SIG-M5 treated with dmso at 0.1 percent for 504 hours (cell line): ENCODE results near the gene STXBP6.

ENCODE experiments used
- DNase-seq: peaks from one replicate; lab custom pipeline; 2025; ENCODE audit not compliant: unreplicated experiment; lab: John Stamatoyannopoulos, UW

Gene STXBP6

DNA sequence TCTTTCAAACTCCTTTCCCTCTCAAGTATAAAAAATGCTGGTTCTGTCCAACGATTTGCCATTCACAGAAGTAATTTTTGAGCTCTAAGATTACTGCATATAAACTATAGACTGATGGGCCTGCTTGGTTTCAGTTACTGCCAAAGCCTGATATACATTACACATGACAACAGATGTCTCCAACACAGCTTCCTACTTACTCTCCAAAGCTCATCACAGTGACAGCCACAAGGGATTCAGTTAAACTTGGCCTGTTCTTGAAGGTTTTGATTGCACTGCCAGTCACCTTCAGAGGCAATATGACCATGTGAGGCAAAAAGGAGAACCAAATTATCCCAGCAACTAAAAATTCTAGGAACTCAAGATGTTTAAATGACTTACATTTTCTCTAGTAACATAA is 30.1 kb downstream of the STXBP6 start:
- no peak for DNase-seq

DNA sequence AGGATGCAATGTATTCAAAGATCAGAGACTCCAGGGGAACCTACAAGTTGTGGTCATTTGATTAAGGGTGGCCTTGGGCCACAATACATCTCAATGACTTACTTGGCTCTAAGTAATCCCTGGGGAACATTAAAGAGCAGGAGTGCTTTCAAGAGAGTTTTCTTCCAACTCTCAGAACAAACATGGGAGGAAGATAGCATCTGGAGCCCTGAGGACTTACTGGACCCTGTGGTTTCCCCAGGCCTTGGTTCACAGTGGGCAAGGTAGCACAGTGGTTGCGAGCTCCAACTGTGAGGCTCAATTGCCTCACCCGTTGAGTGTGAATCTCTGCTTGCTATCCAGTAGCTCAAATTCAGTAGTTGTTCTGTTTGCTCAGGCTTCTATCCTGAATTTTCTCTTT is 32.4 kb downstream of the STXBP6 start:
- no peak for DNase-seq

DNA sequence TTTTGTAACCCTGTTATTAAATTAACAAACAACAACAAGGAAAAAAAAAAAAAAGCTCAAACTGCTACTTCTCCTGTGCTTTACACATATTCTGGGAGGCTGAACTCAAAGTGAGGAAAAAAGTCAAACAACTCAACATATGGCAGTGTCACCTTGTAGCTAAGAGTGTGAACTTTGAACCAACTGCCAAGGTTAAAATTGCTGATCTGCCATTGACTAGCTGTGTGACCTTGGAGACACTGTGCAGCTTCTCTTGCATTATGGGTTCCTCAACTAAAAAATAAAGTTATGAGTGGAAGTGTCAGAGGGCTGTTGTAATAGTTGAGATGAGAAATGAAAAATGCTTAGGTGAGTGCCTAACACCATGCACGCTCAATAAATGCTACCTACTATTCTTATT is 34.2 kb downstream of the STXBP6 start:
- no peak for DNase-seq

DNA sequence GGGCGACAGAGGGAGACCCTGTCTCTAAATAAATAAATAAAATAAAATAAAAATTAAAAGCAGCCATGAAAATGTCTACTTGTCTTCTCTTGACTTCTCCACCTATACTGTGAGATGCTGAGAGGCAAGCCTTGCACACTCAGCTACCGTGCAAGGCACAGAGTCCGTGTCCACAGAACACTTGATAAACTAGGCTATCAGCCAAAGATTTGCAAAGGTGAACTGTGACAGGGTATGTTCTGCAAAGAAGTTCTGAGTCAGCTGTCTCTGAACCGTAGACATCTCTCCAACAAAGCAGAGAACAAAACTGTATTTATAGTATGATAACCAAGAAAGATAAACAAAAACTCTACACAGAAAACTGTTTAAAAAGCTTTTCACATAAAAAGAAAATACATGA is 35.5 kb downstream of the STXBP6 start:
- no peak for DNase-seq

DNA sequence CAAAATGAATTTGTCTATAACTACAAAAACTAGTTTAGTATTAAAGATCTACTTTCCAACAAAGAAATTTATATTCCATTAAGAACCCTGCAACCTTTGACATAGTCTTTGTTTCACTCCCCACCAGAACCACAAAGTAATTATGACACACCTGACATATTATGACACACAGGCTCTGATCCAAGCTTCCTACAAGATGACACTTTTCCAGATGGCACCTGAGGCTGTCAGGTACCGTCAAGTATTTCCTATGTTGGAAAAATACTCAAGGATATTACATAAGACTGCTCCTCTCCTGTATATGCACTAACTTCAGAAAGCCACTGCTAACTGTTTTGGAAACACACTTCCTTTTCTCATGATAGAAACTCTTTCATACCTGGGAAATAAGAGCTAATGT is 38.9 kb downstream of the STXBP6 start:
- no peak for DNase-seq

DNA sequence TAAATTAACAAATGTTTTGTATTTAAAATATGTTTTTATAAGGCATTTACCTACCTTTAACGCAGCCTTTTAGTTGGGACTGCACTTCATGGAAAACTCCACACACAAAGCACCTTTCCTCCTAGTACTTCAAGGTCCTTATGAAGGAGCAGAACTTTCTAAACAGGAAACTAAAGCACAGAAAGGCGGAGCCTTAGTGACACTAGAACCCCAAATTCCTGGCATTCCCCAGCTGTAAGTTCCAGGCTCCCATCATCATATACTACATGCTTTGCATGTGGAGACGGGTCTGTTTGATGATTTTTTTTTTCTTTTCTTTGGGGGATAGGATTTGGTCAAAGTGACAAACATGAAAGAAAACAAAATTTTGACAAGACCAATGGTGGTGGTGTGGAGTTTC is 39.5 kb downstream of the STXBP6 start:
- DNase-seq: no peak

DNA sequence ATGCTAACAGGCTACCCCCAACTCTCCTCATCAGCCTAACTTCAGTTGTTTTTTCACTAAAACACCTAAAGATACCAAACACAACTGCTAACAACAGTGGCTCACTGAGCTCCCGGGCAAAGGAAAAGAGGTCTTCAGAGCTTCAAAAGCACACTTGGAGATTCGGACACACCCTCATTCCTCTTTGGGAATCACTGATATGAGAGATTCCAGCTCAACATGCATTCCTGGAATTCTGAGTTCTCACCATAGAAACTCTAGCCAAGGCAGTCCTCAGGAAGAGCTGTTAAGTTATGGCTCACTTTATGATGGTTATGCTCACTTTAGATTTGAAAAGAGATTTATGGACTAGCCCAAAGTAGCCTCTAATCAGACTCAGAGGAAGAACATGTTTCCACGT is 40.1 kb downstream of the STXBP6 start:
- DNase-seq: no peak

DNA sequence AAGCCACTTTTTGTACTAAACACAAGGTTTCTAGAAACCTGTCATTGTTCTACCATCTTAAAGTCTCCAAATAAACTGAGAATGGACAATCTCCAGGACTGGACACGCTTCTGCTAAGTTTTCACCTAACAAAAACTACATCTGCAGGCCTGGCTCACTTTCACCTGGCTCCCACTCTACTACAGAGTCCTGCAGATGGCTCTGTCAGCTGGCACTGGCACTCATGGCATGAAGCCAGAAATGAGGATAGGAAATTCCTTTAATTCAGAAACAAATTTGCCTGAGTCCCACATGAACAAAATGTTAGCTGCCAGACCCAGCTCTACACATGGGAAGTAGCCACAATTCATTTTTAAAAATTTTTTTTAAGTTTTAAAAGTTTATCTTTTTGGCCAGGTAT is 42.1 kb downstream of the STXBP6 start:
- no peak for DNase-seq

DNA sequence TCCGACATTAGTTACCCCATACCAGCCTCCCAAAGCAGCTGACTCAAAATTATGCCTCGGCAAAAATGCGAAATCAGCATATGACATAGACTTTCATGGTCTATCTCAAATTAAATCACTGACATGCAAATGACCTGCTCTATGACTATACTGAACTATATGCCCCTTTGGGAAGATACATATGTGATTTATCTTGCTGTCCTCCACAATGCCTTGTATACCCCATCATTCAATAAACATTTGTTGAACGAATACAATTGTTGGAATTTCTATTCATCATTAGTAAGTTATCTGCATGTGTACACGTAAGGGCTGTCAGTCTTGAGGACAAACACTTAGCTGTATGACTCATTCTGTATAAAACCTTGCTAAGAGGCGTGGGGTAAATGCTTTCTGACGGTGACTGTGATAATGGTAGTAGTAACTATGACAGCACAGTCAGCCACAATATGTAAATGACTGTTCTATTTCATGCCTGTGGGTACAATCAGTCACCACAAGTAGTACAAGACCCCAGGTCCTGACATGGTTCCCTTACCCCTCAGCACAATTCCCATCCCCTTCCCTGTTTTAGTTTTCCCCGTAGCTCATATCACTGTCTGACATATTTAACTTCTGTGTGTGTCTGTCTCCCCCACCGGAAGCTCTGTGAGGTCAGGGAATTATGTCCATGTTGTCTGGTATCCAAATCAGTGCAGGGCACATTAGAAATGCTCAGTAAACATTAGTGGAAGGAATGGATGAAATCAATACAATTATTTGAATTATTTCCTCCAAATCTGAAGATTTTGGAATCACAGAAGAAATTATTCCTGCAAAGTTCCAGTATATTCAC is 42.8 kb downstream of the STXBP6 start:
- peak; percentile 0 for DNase-seq

DNA sequence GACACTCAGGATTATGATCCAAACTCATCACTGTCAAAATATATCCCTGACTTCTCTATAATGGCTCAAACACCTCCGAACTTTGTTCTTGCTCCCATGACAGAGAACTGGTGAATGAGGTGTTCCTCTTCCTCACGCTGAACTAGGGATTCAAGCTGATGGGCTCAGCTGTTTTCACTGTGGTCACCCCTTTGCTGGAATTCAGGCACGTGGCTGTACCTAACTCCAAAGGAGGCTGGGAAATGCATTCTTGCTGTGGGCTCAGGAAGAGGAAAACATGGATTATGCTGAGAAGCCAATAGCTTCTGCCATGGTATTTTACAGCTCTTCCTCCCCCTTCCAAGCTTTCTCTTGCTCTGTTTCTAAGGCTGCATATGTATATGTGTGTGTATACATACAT is 43.9 kb downstream of the STXBP6 start:
- no peak for DNase-seq

DNA sequence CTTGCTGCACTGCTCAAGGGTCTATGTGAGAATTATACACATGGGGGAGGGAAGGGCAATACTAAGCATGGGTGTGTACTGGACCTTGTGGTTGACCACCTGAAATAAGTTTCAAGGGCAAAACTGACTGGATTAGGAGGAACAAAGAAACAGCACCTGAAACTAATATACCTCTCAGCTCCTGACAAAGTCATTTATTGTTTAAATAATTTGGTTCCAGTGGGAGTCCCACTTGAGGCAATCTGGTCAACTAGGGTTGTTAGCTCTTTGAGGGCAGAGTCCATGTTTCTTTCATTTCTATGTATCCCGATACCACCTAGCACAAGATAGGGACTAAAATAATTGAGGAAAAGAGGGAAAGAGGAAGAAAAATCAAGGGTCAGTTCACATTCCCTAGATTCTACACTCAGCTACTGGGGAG is 45.5 kb downstream of the STXBP6 start:
- no peak for DNase-seq

DNA sequence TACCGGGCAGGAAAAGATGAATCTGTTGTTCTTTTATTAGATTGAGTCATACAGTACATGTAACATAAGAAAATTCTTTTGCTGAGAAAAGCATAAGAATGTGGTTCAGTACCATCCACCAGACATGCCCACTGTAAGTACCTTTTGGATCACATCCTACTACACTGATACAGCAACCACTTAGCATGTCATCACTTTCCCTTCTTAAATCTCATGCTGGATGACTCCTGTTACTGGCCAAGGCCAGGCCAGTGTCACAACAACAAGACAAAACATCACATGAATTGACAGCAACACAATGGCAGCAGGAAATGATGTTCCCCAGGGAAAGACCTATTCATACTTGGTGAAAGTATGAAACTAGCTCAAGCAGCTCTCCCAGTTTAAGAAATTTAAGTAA is 46.4 kb downstream of the STXBP6 start:
- no peak for DNase-seq

DNA sequence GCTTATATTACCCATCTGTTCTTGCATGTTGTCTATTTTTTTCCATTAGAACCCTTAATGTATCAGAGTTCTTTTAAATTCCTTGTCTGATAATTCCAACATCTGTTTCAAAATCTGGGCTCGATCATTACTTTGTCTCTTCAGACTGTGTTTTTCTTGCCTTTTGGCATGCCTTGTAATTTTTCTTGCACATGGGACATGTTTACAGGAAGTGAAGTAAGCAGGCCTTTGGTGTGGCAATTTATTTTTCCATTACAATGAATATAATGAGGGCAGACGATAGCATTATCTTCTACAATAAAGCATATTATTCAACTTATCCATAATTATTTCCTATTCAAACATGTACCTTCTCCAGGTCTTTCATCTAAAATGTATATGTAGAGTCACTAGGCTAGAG is 48.3 kb downstream of the STXBP6 start:
- no peak for DNase-seq

DNA sequence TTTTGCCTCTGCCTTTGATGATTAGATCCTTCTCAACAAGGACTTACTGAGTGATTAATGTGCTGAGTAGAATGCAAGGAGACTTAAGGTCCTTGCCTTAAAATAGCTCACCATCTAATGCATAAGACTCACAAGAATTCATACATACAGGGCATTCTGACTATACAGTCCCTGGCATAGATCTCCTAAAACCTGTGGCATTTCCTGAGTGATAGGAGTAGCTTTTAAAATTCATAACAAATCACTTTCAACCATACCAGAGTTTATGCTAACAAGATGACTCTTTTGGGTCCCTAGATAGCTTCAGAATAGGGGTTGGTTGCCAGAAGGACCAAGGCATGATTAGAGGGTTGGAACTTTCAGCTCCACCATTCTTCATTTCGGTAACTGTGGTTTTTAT is 48.8 kb downstream of the STXBP6 start:
- no peak for DNase-seq

DNA sequence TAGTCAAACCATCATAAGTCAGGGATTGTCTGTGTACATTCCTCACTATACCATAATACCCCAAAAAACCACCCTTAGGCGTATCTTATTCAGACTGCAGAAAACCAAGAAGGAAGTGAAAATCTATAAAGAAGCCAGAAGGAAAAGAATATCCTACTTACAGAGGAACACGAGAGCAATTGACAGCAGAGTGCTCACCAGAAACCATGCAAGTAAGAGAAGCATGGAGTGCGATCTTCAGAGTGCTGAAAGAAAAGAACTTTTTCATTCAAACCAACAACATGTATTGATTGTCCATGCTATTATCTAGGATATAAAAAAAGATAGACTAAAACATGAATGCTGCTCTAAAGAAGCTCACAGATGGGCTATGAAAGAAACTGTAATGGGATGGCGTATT is 50.8 kb downstream of the STXBP6 start:
- no peak for DNase-seq

DNA sequence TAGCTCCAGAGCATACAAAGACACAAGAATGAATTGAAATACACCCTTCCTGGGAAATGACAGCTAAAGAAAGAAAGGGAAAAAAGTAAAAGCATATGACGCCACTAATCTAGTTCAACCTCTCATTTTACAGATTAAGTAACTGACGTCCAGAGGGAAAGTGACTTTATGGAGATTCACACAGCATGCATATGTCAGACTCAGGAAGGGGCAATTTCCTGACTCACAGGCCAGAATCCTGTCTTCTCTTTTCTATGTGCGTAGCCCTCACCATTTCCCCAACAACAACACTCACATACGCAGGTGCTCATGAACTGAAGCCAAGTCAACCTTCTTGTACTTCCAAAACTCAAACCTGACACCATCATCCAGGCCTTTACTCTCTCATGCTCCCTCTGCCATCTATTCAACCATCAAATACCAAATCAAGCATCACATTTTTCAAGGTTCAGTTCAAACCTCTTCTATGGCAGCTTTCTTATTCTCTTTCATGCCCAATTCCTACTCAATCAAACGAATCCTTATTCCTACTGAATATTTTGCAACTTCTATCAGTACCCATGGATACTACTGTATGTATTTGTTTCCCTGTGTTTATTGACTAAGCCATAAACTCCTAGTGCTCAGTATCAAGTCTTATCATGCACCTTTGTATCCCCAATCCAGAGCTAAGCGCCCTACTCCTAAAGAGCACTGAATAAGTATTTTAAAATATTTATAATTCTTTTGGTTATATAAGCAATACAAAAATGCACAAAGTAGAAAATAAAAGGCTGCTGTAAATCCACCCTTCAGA is 52.8 kb downstream of the STXBP6 start:
- no peak for DNase-seq

DNA sequence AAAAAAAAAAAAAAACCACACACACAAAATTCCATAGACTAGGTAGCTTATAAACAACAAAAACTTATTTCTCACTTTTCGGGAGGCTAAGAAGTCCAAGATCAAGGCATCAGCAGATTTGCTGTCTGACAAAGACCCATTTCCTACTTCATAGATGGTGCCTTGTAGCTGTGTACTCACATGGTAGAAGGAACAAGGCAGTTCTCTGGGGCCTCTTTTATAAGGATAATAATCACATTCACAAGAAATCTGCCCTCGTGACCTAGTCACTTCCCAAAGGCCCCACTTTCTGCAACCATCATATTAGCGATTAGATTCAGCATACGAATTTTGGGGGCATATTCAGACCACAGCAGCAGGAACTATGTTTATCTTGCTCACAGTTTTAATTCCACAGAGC is 54.9 kb downstream of the STXBP6 start:
- no peak for DNase-seq

DNA sequence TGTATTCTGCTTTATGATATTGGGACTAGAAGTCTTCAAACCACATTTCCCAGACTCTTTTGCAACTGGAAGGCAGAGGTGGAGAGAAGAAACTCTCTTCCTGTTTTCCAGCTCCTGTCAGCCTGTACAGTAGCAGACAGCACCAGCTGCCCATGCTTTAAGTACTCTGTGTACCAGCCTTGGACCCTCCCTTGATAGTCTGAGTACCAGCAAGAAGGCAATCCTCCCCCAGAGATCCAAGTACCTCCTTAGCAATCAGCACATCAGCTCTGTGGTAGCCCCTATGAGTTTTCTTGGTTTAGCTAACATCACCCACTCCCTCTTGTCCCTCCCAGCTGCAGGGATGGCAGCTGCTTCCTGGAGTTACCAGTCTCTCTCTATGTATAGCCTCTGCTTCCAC is 56.3 kb downstream of the STXBP6 start:
- DNase-seq: no peak

DNA sequence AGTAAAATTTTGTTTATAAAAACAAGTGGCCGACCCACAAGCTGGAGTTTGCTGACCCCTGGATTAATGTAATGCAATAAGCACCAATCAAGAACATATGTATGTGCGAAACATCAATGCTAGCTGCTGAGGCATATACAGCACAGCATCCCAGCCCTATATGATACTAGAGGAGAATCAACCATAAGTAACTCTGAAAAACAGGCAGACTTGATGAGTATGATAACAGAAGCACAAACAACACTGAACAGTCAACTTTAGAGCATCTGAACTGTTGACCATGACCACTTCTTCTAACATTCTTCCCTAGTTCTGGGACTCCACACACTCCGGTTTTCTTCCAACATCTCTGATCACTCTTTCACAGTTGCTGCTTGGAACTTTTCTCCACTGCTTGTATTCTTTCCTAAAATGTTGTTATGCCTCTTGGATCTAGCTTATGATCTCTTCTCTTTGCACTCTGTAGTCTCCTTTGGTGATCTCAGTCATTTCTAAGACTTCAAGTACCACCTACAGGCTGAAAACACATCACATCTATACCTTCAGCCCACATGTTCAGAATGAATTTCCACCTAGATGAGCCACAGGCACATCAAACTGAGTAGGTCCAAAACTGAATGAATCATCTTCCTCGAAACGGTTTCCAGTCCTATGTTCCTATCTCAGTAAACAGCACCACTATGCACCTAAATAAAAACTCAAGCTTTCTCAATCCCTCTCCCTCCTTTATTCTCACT is 57.2 kb downstream of the STXBP6 start:
- DNase-seq: no peak

DNA sequence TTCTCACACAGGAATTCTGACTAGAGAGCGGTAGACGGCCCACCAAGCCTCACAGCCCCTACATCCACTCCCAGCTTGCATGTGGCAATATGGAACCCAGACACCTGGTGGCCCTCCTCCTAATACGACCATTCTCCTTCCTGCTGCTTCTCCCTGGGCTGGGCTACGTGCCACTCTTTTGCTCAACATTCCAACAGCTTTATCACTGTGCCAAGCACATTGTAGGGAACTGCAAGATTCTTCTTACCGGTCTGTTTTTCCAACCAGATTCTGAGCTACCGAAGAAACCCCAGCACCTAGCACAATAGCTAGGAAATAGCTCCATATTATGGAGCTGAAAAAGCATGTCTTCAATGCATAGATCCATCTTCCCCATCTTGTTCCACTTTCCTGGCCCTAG is 58.1 kb downstream of the STXBP6 start:
- no peak for DNase-seq

DNA sequence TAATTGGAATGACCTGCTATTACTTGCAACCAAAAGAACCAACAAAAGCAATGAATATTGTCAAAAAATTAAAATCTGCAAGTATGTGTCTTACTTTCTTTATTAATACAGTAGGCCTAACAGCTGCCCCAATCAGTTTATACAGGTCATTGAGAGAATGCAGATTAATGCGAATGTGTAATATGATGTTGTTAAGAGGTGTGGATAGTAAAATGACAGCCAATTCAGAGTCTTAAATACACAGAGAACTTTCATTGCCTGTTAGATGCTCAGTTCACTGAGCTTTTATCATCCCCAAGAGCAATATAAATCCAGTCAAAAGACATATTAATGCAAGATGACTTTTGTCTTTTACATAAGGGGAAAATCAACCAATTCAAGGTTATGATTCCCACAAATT is 58.7 kb downstream of the STXBP6 start:
- no peak for DNase-seq

DNA sequence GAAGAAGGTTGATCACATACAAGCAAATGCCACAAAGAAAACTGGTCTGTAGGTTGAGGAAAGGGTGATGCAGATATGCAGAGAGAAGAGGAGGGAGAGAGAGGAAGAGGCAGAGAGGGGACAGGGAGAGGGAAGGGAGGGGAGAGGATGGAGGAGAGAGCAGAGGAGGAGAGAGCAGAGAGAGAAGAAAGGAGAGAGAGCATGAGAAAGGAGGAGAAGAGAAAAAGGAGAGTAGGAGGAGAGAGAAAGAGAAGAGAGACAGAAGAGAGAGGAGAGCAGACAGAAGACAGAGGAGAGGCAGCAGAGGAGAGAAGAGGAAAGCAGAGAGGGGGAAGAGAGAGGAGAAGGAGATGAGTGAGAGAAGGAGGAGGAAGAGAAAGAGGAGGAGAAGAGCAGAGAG is 59.2 kb downstream of the STXBP6 start:
- DNase-seq: no peak
